NCI-H510A (cell line): ENCODE measurements around the gene ITGBL1.
A peak's percentile ranks its signal among the peaks of the same experiment; 100 is the strongest.

Experiments
- DNase-seq: peaks from one replicate; lab custom pipeline; 2025; lab: John Stamatoyannopoulos, UW

ITGBL1 gene

DNA sequence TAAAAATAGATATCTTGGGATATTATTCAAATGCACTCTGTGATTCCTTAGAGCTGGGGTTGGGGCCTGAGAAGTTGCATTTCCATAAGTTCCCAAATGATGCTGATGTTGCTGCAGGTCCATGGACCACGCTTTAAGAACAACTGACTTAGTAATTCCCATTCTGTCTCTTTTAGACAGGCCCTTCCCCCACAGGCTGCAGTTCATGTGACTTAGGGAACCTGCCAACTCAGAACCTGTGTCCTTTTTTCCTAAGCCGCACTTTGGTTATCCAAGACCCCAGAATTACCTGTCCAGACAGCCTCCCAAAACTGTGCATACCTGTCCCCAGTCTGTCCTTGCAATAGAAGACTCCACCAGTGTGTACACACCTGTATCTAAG lies 1.7 kb upstream of the ITGBL1 start:
- no peak for DNase-seq

DNA sequence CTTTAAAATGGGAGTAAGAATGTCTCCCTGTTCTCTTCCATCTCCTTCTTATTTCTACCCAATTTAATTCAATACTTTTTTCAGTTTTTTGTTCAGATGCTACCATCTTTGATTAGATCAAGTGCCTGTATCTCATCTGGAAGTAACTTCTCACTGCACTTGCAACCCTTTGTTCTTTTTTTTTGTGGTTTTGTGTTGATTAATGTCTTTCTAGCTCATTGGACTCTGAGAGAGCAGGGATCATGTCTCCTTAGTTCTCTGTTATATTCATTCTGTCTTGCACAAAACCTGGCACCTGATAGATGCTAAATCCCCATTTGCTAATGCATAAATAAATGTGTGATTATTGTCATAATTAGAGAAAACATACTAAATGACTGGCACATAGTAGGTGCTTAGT lies 834 bp upstream of the ITGBL1 start:
- no peak for DNase-seq

DNA sequence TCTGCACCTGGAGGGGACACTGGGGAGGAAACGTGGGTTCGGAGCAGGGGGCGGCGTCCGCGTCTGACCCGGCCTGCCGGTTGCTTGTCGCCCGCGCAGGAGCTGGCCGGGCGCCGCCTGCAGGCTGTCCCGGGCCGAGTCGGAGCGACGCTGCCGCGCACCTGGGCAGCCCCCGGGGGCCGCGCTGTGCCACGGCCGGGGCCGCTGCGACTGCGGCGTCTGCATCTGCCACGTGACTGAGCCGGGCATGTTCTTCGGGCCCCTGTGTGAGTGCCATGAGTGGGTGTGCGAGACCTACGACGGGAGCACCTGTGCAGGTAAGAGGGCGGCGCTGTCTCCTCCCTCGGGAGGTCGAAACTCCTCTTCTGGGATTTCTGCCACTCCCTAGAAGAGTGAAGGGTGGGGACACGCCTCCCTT lies 1.3 kb downstream of the ITGBL1 start:
- DNase-seq, result peak; percentile 21

DNA sequence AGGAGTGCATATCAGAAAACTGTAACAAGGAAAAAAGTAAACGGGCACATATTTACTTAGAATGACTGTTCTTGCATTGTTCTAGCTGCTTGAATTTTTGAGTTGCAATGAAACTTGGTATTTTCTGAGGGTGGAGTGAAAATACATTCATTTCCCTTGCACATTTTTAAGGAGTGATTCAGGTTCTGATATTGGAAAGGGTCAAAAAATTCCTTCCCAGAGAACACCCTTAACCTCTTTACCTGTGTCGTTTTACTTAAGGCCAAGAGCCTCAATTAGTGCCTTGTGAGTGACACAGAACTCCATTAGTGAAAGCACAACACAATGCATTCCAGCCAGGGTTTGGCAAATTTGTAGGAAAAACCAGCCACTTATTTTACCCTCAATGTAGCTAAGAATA lies 2.3 kb downstream of the ITGBL1 start:
- no peak for DNase-seq

DNA sequence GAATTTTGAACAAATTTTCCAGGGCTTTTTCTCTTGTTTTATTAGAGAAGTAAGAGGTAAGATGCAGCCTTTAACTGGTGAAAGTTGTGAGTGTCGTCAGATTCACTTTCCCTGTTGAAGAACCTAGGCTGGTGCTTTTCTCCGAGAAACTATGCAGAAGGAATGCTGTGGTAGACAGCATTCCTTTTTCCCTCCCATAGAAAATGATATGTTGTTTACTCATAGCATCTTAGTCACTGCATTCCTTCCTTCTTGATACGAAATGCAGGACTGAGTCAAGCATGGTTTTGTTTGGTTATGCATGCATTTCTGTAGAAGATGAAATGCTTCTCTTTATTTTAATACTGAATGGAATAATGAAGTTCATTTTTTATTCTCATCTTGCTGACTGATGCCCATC lies 3.4 kb downstream of the ITGBL1 start:
- no peak for DNase-seq

DNA sequence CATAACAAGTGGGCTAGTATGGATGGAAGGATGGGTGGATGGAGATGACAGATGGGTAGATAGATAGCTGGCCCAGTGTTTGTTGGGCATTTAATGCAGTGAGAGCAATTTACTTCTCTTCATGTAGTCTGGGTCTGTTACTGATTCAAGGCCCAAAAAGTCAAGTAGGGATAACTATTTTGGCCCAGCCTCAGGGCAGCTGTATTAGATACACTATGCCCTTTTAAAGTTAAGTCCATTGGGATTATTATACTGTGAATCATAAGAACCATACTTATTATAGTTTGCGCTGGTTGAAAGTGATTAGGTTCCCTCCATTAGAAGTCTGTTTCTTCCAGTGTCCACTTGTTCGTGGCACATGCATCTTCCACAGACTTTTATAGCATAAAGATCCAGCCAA lies 4.7 kb downstream of the ITGBL1 start:
- no peak for DNase-seq

DNA sequence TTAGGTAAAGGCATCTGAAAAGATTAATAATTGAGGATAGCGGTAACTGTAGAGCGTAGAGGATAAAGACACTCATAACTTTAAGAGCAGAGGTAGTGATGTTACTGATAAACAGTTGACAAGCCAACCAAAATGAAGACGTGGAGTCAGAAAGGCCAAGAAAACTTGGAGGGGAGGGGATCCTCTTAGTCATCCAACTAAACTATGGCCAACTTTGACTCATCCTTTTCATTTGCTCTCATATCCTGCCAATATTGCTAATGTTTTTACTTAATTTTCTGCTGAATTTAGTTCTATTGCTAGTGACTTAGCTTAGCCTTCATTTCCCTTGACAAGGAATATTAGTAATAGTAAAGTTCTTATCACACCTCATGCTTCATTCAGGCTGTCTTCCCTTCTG lies 13.4 kb downstream of the ITGBL1 start:
- DNase-seq, result no peak

DNA sequence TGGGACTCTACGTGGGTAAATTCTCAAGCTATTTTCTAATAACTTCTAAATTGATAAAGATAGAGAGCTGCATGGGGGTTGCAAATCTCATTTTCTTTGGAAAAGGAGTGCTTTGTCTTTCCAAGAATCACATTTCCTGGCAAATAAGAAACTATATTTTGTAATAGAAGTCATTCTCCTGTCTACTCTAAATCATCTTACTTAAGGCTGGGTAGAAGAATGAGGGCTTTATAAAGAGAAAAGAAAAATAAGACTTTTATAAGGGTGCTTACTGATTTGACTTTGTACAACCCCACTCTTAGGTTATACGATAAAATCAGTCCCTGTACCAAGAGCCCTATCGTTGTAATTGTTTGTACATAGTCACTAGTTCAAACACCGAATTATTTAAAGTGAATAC lies 14.9 kb downstream of the ITGBL1 start:
- no peak for DNase-seq

DNA sequence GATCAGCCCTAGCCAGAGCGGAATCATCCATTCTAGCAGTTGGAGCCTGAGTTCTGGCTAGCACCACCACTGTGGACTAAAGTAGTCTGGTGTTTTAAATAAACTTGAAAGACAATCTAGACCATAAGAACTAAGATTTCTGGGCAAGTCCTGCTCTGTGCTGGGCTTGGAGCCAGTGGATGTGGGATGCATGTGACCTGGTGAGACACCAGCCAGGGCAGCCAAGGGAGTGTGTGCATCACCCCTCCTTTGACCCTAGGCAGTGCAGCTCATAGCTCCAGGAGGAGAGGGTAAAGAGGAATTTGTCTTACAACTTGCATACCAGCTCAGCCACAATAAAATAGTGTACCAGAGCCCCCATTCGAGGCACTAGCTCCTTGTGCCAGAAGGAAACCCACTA lies 21.0 kb downstream of the ITGBL1 start:
- no peak for DNase-seq

DNA sequence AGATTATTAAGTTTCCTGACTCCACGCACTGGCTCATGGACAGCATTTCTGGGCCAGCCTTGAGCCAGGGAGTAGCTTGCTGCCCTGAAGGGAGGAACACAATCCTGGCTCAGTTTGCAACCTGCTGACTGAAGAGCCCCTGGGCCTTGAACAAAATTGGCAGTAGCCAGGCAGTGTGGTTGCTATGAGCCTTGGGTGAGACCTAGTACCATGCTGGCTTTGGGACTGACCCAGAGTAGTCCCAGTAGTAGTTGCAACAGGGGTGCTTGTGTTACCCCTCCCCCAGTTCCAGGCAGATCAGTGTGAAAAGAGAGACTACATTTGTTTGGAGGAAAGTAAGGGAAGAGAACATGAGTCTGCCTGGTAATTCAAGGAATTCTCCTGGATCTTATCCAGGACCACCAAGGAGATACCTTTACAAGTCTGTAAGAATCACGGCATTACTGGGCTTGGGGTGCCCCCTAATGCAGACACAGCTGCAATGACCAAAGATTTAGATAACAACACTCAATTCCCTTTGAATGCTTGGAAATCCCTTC lies 22.0 kb downstream of the ITGBL1 start:
- DNase-seq, result no peak

DNA sequence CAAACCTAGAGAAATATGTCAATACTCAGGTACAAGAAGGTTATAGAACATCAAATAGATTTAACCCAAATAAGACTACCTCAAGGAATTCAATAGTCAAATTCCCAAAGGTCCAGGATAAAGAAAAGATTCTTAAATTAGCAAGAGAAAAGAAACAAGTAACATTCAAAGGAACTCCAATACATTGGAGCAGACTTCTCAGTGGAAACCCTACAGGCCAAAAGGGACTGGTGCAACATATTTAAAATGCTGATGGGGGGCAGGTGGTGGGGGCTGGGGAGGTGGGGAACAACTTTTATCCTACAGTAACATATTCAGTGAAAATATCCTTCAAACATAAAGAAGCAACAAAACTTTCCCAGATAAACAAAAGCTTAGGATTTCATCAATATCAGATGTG lies 23.1 kb downstream of the ITGBL1 start:
- no peak for DNase-seq

DNA sequence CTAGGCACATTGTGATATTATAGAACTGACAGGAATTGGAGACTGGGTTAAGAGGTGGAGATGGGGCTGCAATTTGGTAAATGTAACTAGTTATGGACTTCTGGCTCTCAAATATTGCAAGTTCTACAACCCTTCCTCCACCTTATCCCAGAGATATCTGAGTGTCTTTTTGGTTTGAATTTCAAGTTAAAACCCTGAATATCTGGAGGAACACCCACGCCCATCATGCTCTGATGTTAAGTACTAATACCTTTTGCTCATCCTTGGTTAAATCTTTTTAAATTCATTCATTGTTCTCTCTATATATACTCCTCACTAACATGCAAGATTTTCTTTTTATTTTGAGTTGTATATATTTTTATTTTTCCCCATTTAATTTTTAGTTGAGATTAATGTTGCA lies 28.9 kb downstream of the ITGBL1 start:
- DNase-seq, result no peak

DNA sequence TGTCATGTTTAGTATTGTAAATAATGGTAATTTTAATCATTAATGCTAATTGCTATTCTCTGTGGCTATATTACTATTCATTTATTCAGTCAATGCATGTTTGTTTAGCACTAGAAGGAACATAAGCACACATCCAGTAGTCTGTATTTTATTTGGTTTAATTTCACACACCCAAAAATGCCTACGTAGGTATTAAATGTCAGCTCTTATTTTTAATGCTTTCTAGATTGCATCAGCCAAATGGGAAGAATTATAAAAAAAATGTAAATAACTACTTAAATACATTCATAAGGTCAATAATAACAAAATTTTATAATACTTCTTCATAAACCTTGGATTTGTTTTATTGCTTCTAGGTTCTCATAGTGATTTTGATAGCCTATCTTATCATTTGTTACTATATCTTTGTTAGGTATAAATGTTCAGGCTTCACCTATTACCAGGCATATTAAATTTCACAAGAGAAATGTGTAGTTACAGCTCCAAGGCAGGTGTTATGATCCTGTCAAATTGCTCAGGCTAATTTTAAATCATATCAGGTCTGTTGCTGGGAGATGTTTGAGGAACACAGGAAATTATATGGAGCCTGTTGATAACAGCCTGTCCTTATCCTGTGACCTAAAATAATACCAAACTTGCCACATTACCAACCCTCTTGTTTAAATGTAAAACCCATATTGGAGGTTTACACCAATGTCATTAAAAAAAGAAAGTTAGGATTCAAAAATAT lies 34.4 kb downstream of the ITGBL1 start:
- no peak for DNase-seq

DNA sequence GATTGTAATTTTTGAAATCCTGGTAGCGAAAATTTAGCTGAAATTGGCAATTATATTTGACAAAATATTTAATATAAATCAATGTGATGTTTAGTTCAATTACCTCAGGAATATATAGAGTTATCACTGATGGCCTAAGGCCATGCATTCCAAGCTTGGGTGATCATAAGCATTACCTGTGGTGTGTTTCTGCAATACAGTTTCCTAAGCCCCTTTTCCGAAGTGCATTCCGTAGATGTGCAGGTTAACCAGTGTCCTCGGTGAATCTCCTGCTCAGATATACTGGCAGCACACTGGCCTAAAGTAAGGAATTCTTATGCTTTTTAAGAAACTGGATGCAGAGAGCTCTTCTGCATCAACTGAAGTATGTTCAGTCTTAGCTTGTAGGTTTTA lies 35.0 kb downstream of the ITGBL1 start:
- DNase-seq, result no peak

DNA sequence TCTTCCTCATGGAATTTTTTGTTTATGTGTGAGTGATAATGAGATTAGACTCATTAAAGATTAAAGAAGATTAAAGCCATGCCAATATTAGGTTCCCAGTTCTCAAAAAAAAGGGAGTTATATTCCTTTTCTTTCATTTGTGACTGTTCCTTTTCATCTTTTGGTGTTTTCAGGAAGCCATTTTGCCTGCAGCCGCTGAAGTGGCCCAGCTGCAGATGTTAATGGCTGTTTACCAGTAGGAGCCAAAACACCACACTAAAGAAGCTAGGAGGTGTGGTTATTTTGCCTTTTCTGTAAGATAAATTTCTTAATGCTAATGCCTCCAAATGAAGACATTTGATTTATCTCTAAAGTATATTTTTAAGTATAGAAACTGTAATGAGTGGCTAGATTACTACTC lies 36.3 kb downstream of the ITGBL1 start:
- no peak for DNase-seq

DNA sequence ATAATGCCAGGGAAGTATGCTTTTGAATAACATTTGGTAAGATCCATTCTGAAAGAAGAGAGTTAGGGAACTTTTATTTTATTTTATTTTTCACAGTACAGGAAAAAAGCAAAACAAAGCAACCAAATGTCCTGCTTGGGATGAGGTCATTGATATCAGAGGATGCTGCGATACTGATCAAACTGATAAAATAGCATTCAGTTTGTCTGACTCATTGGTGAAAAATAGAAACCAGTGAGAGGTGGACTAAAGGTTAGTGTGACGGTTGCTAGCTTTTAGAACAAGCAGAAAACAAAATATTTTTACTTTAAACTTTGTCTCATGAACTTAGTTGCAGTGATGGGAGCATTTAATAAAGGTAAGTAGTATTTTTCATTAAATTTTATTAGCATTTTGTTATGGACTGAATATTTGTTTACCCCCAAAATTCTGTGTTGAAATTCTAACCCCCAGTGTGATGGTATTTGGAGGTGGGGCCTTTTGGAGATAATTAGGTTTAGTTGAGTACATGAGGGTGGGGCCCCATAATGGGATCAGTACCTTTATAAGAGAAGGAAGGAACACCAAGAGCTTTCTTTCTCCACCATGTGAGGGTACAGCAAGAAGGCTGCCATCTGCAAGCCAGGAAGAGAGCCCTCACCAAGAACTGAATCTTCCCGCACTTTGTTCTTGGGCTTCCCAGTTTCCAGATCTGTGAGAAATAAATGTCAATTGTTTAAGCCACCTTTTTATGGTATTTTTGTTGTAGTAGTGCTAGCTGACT lies 37.3 kb downstream of the ITGBL1 start:
- DNase-seq, result no peak

DNA sequence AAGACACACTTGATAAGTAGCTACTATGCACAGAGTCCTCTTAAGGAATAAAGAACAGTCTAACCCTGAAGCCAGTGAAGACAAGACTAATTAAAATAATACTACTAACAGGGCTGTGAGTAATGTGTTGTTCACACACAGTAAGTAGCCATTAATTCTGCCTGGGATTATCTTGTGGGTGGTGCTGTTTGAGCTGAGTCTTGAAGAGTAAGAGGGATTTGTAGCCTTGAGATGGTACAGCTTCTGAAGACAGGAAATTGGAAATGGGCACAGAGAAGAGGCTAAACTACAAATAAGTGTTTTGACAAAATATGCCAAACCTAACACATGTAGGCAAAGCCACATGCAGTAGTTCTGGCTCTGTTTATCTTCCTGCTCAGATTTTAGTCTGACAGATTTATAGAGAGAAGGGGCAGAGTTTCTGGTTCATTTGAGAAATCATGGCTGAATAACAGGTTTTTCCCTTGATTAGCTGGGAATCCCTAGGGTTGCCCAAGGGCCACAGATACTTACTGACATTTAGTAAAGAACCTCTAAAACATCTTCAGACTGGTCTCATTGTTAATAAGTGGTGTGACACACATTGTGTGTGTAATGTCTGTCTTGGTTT lies 38.0 kb downstream of the ITGBL1 start:
- no peak for DNase-seq

DNA sequence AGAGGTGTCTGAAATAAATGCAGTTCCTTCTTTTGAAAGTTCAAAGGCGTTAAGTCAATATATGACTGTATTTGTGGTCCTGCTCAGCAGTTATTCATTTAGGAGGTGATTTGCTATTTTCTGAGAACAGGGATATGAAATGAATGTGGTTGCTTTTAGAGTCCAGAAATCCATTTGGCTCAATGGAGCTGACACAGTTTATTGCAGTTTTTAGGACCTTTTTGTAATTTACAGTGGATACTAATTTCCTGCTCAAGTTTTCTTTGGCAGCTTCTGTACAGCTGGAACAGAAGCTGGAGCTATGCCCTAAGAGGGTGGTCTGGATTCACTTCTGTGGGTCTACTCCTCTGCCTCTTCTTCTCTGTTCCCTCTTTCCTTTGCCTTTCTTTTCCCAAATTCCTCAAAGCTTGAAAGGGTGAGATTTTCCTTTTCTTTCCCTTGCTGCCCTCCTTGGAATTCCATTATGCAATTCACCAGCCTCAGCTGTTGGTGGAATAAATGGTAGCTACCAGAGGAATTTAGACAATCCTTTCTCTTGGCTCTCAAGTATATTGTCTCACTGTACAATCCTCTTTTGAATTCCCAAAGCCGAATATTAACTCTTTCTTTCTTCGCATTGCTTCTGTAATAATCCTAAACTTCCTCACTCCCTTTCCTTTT lies 39.9 kb downstream of the ITGBL1 start:
- DNase-seq, result no peak

DNA sequence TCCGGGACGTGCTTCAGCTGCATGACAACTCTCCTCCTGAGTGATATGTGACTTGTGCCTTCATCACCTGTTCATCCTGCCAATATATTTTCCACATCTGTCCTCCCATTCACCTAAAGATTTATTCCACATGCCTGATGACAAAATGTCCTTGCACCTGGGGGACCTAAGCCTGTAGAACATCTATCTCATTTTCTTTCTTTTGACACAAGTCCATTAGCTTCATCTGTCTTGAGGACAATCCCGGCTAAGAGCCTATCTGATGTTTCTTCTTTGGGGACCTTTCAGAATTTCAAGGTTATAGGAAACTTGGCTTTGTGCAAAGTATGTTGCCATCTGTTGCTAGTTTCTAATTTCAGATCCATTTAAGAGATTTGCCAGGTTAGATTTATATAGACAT lies 41.1 kb downstream of the ITGBL1 start:
- no peak for DNase-seq

DNA sequence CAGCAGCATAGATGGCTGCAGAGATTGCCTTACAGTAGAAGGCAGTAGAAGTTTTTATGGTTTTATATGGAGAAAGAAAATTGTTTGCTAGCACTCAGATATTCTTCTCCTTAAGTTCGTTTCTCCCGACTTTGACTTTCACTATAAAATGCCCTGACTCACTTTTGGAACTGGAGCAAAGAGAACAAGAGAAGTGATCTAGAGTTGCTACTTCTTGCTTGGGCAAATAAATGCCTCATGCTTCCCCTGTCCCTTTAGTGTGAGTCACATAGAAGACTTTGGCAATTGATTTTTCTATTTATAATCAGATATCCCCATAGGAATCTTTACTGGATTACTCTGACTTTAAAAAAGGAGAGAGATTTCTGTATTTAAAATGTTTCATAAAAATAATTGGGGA lies 46.9 kb downstream of the ITGBL1 start:
- no peak for DNase-seq

DNA sequence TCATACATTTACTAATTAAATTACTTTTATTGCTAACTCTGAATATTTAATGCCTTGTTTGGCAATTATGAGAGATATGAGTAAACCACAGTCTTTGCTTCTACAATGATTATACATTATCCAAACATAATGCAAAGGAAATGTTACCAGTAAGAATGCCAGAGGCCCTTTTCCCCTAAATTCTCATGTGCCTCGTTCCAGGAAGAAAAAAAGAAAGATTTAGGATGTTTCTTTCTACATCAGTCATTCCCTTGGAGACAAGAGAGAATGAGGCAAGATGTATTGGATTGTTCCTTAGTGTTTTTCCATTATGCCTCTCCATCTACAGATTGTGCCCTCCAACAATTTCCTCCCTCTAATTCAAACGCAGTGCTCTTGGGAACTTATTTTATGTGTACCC lies 50.1 kb downstream of the ITGBL1 start:
- no peak for DNase-seq

DNA sequence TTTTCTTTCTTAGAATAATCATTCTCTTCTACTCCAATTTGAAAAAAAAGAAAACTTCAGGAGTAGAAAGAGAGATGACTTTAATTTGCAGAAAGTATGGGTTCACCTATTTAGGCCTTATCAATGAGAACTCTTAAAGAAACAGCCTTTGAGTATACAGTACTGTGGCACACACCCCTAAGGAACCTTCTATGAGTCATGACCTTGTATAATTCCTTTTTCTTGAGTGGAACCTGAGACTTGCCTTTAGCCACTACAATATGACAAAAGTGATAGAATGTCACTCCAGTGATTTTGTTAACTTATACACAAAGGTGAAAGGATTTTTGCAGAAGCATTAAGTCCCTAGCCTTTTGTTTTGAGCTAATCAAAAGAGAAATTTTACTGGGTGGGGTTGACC lies 58.7 kb downstream of the ITGBL1 start:
- DNase-seq, result no peak

DNA sequence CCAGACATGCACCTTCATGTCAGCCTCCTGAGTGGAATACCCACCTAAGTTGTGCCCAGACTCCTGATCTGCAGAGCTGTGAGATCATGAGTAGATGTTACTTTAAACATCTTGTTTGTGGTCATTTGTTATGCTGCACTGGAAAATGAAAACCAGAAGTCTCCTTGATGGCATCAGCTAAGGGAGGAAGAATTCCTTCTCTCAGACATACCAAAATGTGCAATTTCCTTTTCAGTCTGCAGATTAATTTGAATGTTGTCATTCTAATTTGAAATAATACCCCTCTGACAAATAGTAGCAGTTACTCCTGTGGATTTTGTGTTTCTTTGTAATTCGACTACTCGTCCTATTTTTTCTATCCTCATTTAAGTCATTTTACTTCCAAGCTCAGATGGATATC lies 59.3 kb downstream of the ITGBL1 start:
- no peak for DNase-seq
